Tibial artery (tissue), 4 donors: Measurements from ENCODE around the gene GAS6.

Experiments
- DNase-seq, 2 donors: peaks; one replicate each; pipeline ENCODE4 v3.0.0-alpha.2; 2019
- H3K27ac ChIP-seq, 2 donors: fragments of 200-600 bp; sonication (generic) in 1 of 2; 1 replicate in 1 of 2; 2 replicates in 1 of 2; pipeline ENCODE4 v1.5.1; 2018 to 2019; ENCODE audit warnings: mild to moderate bottlenecking in 1 of 2
- H3K27me3 ChIP-seq, 2 donors: fragments of 200-600 bp; sonication (generic) in 1 of 2; one replicate each; pipeline versions ENCODE4 v1.5.1 to v1.6.0; 2016 to 2019
- H3K36me3 ChIP-seq, 3 donors: fragments of 200-600 bp; sonication (generic) in 2 of 3; one replicate each; pipeline ENCODE4 v1.5.1; 2016 to 2019; ENCODE audit warnings: mild to moderate bottlenecking in 2 of 3
- H3K4me1 ChIP-seq, 4 donors: fragments of 200-600 bp; sonication (generic) in 2 of 4; 1 replicate in 3 of 4; 2 replicates in 1 of 4; pipeline ENCODE4 v1.5.1; 2016 to 2019
- H3K4me3 ChIP-seq, 2 donors: fragments of 200-600 bp; sonication (generic) in 1 of 2; 1 replicate in 1 of 2; 2 replicates in 1 of 2; pipeline ENCODE4 v1.5.1; 2018 to 2019; ENCODE audit warnings: mild to moderate bottlenecking in 2 of 2
- H3K9me3 ChIP-seq, 3 donors: fragments of 200-600 bp; sonication (generic) in 1 of 3; one replicate each; pipeline ENCODE4 v1.5.1; 2016 to 2019
- CTCF ChIP-seq, 2 experiments: fragments of 200-600 bp in 1 of 2; fragments of 450-650 bp in 1 of 2; IDR thresholded peaks; one replicate each; pipeline ENCODE4 v1.5.1; 2017 to 2019; ENCODE audit warnings: antibody characterized with exemption in 2 of 2, mild to moderate bottlenecking in 1 of 2, moderate library complexity in 1 of 2
- intact Hi-C: fragments of 100-400 bp; cut with DNase I; formaldehyde crosslinking; loops from one replicate; pipeline ENCODE4 v1.15.0; 2023; ENCODE audit warnings: low total_unique reads

The GAS6 gene

DNA sequence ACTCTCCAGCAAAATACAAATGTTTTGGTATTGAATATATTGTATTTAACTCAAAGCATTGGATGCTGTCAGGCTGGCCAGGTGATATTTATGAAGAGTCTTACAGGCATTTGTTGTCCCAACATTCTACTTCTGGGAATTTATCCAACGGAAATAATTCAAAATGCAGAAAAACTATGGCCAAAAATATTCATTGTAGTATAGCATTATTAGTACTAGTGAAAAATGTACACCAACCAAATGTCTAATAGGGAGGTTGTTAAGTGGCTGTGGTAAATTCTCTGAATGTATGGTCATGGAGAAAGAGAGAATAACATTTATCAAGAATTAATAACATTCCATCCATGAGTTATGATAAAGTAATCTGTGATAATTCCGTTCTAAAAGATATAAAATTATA, 38.6 kb upstream of the GAS6 start:
- peaks cover 0 to 50% (median 19%) of the 10 kb centered on the region in 4 donors for H3K4me1 ChIP-seq
- H3K9me3 ChIP-seq, result no peaks in the 10 kb centered on the region
- no peak for DNase-seq
- intact Hi-C loops, result no loop called here
- no peaks in the 10 kb centered on the region for H3K36me3 ChIP-seq
- no peaks in the 10 kb centered on the region for H3K27me3 ChIP-seq
- H3K4me3 ChIP-seq, result no peak overlapping the region
- no peak for TF ChIP-seq CTCF (IDR thresholded peaks at IDR 0.05)
- H3K27ac ChIP-seq, result peak overlapping the region; percentile 84 to 86

- intact Hi-C loops, result no loop called here
- Histone ChIP-seq H3K9me3 (no peaks in the 10 kb centered on the region), H3K4me3 (no peak overlapping the region), H3K27me3 (no peaks in the 10 kb centered on the region), H3K4me1 (peaks cover 0 to 52% (median 22%) of the 10 kb centered on the region in 4 donors), H3K27ac (peak overlapping the region; percentile 48 to 56), H3K36me3 (no peaks in the 10 kb centered on the region)
- DNase-seq, result no peak
- TF ChIP-seq CTCF (IDR thresholded peaks at IDR 0.05), result no peak
These were observed 37.8 kb upstream of the GAS6 start for GRCh38 chr13:113901642-113902041.

GRCh38 chr13:113901231-113901630, 37.4 kb upstream of the GAS6 start:
- Histone ChIP-seq H3K4me1 (peaks cover 0 to 48% (median 20%) of the 10 kb centered on the region in 4 donors), H3K36me3 (no peaks in the 10 kb centered on the region), H3K27ac (peak overlapping the region; percentile 48 to 56), H3K4me3 (no peak overlapping the region), H3K9me3 (no peaks in the 10 kb centered on the region), H3K27me3 (no peaks in the 10 kb centered on the region)
- no peak for TF ChIP-seq CTCF (IDR thresholded peaks at IDR 0.05)
- no peak for DNase-seq
- intact Hi-C loops, result no loop called here

- Histone ChIP-seq H3K27ac (peak overlapping the region; percentile 48 to 56), H3K4me3 (no peak overlapping the region), H3K36me3 (no peaks in the 10 kb centered on the region), H3K27me3 (no peaks in the 10 kb centered on the region), H3K9me3 (no peaks in the 10 kb centered on the region), H3K4me1 (peaks cover 0 to 47% (median 20%) of the 10 kb centered on the region in 4 donors)
- intact Hi-C loops, result no loop called here
- no peak for DNase-seq
- TF ChIP-seq CTCF (IDR thresholded peaks at IDR 0.05), result no peak
These were observed 36.8 kb upstream of the GAS6 start for GRCh38 chr13:113900646-113901045.

DNA sequence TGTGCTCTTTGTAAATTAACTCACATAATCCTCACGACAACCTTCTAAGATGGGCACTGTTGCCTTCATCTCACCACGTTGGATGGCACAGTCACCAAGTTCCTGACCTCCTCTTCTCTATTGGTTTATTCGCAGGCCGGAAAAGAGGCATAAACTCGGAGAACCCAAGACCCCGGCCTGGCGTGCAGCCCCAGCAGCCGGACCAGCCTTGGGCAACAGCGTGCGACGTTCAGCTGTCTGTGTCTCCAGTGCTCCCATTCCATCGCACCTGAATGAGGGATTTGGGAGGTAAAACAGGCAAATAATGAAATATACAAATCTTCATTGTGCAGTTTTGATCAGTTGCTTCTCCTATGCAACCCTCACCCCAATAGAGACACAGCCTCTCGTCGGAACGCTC, 34.5 kb upstream of the GAS6 start:
- Histone ChIP-seq H3K4me3 (no peak overlapping the region), H3K4me1 (peaks cover 0 to 36% (median 13%) of the 10 kb centered on the region in 4 donors), H3K36me3 (no peaks in the 10 kb centered on the region), H3K27me3 (no peaks in the 10 kb centered on the region), H3K9me3 (no peaks in the 10 kb centered on the region), H3K27ac (no peak overlapping the region)
- TF ChIP-seq CTCF (IDR thresholded peaks at IDR 0.05), result no peak
- DNase-seq, result peak in 1 of 2 donors; percentile 61
- intact Hi-C loops, result no loop called here

GRCh38 chr13:113897966-113898365, 34.1 kb upstream of the GAS6 start:
- no peaks in the 10 kb centered on the region for H3K27me3 ChIP-seq
- no peaks in the 10 kb centered on the region for H3K9me3 ChIP-seq
- no peak for DNase-seq
- no peak overlapping the region for H3K27ac ChIP-seq
- no peak for TF ChIP-seq CTCF (IDR thresholded peaks at IDR 0.05)
- H3K4me1 ChIP-seq, result peaks cover 0 to 31% (median 9%) of the 10 kb centered on the region in 4 donors
- intact Hi-C loops, result no loop called here
- no peak overlapping the region for H3K4me3 ChIP-seq
- no peaks in the 10 kb centered on the region for H3K36me3 ChIP-seq
